NCI-H187 treated with DMSO at 0.1 percent for 48 hours (cell line): Measurements from ENCODE around the gene RNF213.

Source experiments
- DNase-seq: peaks from one replicate; lab custom pipeline; 2025; lab: John Stamatoyannopoulos, UW

RNF213 gene

GRCh38 chr17:80260791-80261158, at the start of gene RNF213:
TSS of gene RNF213 (plus strand) at chr17:80260852. CDS start at chr17:80263682, 2,830 bp downstream.
- no peak for DNase-seq

GRCh38 chr17:80212109-80212508, 48.5 kb upstream of the RNF213 start:
- no peak for DNase-seq

- DNase-seq, result no peak
Observed at GRCh38 chr17:80212511-80212910, 48.1 kb upstream of the RNF213 start.

- DNase-seq, result no peak
Observed at GRCh38 chr17:80212962-80213642, 47.5 kb upstream of the RNF213 start.

GRCh38 chr17:80213643-80213975, 47.0 kb upstream of the RNF213 start:
- DNase-seq, result no peak

- DNase-seq, result no peak
Observed at GRCh38 chr17:80214012-80214877, 46.4 kb upstream of the RNF213 start.

GRCh38 chr17:80214878-80215210, 45.8 kb upstream of the RNF213 start:
- DNase-seq, result no peak

GRCh38 chr17:80216473-80217456, 43.9 kb upstream of the RNF213 start:
- no peak for DNase-seq

- DNase-seq, result no peak
Observed at GRCh38 chr17:80217703-80218362, 42.8 kb upstream of the RNF213 start.

- DNase-seq, result no peak
Observed at GRCh38 chr17:80218391-80218790, 42.3 kb upstream of the RNF213 start.

- no peak for DNase-seq
Observed at GRCh38 chr17:80219013-80219762, 41.5 kb upstream of the RNF213 start.

- DNase-seq, result no peak
Observed at GRCh38 chr17:80219763-80220053, 40.9 kb upstream of the RNF213 start.

- no peak for DNase-seq
Observed at GRCh38 chr17:80220054-80220735, 40.5 kb upstream of the RNF213 start, which contains the start of the genes SGSH and SLC26A11. TSS of gene SGSH (minus strand) at chr17:80220333. CDS start at chr17:80220313, 20 bp downstream. TSS of gene SLC26A11 (plus strand) at chr17:80220427. CDS start at chr17:80221561, 1,134 bp downstream.

- DNase-seq, result no peak
Observed at GRCh38 chr17:80220736-80221215, 39.9 kb upstream of the RNF213 start.

GRCh38 chr17:80221351-80222105, 39.1 kb upstream of the RNF213 start:
- no peak for DNase-seq

GRCh38 chr17:80222376-80223141, 38.1 kb upstream of the RNF213 start:
- DNase-seq, result no peak

- no peak for DNase-seq
Observed at GRCh38 chr17:80223142-80223815, 37.4 kb upstream of the RNF213 start.

- no peak for DNase-seq
Observed at GRCh38 chr17:80223838-80224497, 36.7 kb upstream of the RNF213 start.
